Sigmoid colon (tissue), 7 donors: ENCODE results near the gene GRB7. TPM values are rescaled to one million over a fixed set of nuclear protein-coding genes. Genes with fewer than 3 reads are reported as not detected.

Source experiments
- DNase-seq: peaks from one replicate; pipeline ENCODE4 v3.0.0-alpha.2; 2019
- H3K27ac ChIP-seq, 4 donors: fragments of 200-600 bp; sonication (generic); one replicate each; pipeline ENCODE4 v1.5.1; 2016 to 2019; ENCODE audit warnings: mild to moderate bottlenecking in 1 of 4
- H3K27me3 ChIP-seq, 3 donors: fragments of 200-600 bp; sonication (generic); one replicate each; pipeline ENCODE4 v1.5.1; 2019; ENCODE audit warnings: mild to moderate bottlenecking in 1 of 3
- H3K36me3 ChIP-seq, 4 donors: fragments of 200-600 bp; sonication (generic); one replicate each; pipeline ENCODE4 v1.5.1; 2016 to 2019
- H3K4me1 ChIP-seq, 4 donors: fragments of 200-600 bp; sonication (generic); one replicate each; pipeline ENCODE4 v1.5.1; 2017 to 2019
- H3K4me3 ChIP-seq, 4 donors: fragments of 200-600 bp; sonication (generic); one replicate each; pipeline ENCODE4 v1.5.1; 2017 to 2019; ENCODE audit warnings: mild to moderate bottlenecking in 2 of 4, moderate library complexity in 1 of 4
- H3K9me3 ChIP-seq, 4 donors: fragments of 200-600 bp in 3 of 4; sonication (generic) in 3 of 4; one replicate each; pipeline versions ENCODE4 v1.5.1 to v1.6.1; 2013 to 2019
- EP300 ChIP-seq, 4 donors: sonication (generic); formaldehyde crosslinking; IDR thresholded peaks; one replicate each; pipeline ENCODE4 v1.6.1; 2017; ENCODE audit warnings: antibody characterized with exemption in 4 of 4
- POLR2A ChIP-seq, 2 donors: fragments of 450-650 bp; IDR thresholded peaks; one replicate each; pipeline ENCODE4 v1.6.1; 2016; ENCODE audit warnings: antibody characterized with exemption in 2 of 2, mild to moderate bottlenecking in 2 of 2, moderate library complexity in 2 of 2
- POLR2AphosphoS5 ChIP-seq, 4 donors: sonication (generic); formaldehyde crosslinking; IDR thresholded peaks; one replicate each; pipeline ENCODE4 v1.6.1; 2017; ENCODE audit warnings: antibody characterized with exemption in 4 of 4
- WGBS, 2 donors: extraction: QIAGEN DNeasy Blood & Tissue Kit; methylation state at CpG; one replicate each; pipeline ENCODE4 v1.1.7; 2013; 5-methylcytosine and 5-hydroxymethylcytosine counted together
- intact Hi-C: fragments of 100-400 bp; cut with DNase I; formaldehyde crosslinking; loops from one replicate; pipeline ENCODE4 v1.15.1; 2023
- polyA plus RNA-seq, 3 donors: library from polyadenylated mRNA; stranded (reverse); fragments of 200-250 nt; gene quantifications; one replicate each; pipeline ENCODE4 v1.2.3, GENCODE V29; 2013
- total RNA-seq, 4 donors: library from RNA; depleted of rRNA; stranded (reverse); fragments of >200 nt; gene quantifications; one replicate each; pipeline ENCODE4 v1.1.0, GENCODE V29; 2016
- TF ChIP-seq, protein P1 (sequence below), 4 experiments: fragments of 450-650 bp in 3 of 4; fragments of 200-600 bp in 1 of 4; IDR thresholded peaks; one replicate each; pipeline ENCODE4 v1.5.1; 2016 to 2019; ENCODE audit warnings: antibody characterized with exemption in 4 of 4, mild to moderate bottlenecking in 3 of 4, moderate library complexity in 2 of 4
- donor health status: healthy with polysubstance abuse.
- donor health status: Bipolar disorder and iron deficiency.
- donor health status: healthy.

Gene GRB7
- total and polyA plus RNA-seq, 7 donors, result under 0.01 to 17.9 (median 13.2) TPM; not detected in 3

DNA sequence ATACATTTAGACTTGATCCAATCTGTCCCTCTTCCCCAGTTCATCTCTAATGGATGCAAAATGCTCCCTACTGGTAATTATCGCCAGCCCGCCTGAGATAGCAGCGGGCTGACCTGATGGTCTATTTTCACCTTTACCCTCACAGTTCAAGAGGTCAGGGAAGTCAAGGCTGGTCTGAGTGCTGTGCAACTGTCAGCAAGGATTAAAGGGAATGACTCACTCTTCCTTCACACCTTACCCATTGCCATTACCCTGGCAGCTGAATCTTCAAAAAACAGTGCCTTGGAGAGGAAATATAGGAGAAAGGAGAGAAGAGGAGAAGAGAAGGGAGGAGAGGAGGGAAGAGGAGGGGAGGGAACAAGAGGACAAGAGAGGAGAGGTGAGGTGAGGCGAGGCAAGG, 36.3 kb downstream of the GRB7 start:
- Histone ChIP-seq H3K27me3 (peaks cover 0 to 8% (median 0%) of the 10 kb centered on the region in 3 donors), H3K4me1 (no peaks in the 10 kb centered on the region), H3K4me3 (no peak overlapping the region), H3K27ac (no peak overlapping the region), H3K9me3 (no peaks in the 10 kb centered on the region), H3K36me3 (no peaks in the 10 kb centered on the region)
- WGBS, 2 donors, result 81 to 87% methylated on average over 4 of the region's 4 CpGs
- no peak for DNase-seq
- TF ChIP-seq EP300 (IDR thresholded peaks at IDR 0.05) (no peak), POLR2AphosphoS5 (IDR thresholded peaks at IDR 0.05) (no peak), POLR2A (IDR thresholded peaks at IDR 0.05) (no peak)
- TF ChIP-seq, protein P1, sequence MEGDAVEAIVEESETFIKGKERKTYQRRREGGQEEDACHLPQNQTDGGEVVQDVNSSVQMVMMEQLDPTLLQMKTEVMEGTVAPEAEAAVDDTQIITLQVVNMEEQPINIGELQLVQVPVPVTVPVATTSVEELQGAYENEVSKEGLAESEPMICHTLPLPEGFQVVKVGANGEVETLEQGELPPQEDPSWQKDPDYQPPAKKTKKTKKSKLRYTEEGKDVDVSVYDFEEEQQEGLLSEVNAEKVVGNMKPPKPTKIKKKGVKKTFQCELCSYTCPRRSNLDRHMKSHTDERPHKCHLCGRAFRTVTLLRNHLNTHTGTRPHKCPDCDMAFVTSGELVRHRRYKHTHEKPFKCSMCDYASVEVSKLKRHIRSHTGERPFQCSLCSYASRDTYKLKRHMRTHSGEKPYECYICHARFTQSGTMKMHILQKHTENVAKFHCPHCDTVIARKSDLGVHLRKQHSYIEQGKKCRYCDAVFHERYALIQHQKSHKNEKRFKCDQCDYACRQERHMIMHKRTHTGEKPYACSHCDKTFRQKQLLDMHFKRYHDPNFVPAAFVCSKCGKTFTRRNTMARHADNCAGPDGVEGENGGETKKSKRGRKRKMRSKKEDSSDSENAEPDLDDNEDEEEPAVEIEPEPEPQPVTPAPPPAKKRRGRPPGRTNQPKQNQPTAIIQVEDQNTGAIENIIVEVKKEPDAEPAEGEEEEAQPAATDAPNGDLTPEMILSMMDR (IDR thresholded peaks at IDR 0.05), result no peak
- intact Hi-C loops, result no loop called here

DNA sequence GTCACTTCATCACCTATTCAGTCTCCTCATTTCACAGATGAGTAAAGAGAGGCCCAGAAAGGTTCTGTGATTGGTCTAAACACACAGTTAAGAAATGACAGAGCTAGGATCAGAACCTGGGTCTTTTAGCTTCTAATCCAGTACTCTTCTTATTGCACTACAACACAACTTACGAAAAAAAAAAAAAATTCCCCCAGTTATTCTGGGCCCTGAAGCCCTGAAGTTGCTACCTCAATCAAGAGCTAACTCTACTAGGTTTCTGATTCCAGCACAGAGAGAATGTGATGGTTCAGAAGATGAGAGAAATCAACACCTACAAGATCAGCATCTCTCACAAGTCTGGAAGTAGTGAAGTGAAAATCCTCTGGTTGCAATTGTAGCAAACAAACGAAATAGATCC, 37.3 kb downstream of the GRB7 start:
- Histone ChIP-seq H3K27ac (no peak overlapping the region), H3K4me1 (no peaks in the 10 kb centered on the region), H3K27me3 (peaks cover 0 to 18% (median 0%) of the 10 kb centered on the region in 3 donors), H3K9me3 (no peaks in the 10 kb centered on the region), H3K36me3 (no peaks in the 10 kb centered on the region), H3K4me3 (no peak overlapping the region)
- 57 to 84% methylated on average over 2 of the region's 2 CpGs for WGBS, 2 donors
- intact Hi-C loops, result no loop called here
- TF ChIP-seq POLR2A (IDR thresholded peaks at IDR 0.05), result no peak
- no peak for TF ChIP-seq POLR2AphosphoS5 (IDR thresholded peaks at IDR 0.05)
- TF ChIP-seq EP300 (IDR thresholded peaks at IDR 0.05), result no peak
- TF ChIP-seq, protein P1 (IDR thresholded peaks at IDR 0.05), result no peak
- no peak for DNase-seq

DNA sequence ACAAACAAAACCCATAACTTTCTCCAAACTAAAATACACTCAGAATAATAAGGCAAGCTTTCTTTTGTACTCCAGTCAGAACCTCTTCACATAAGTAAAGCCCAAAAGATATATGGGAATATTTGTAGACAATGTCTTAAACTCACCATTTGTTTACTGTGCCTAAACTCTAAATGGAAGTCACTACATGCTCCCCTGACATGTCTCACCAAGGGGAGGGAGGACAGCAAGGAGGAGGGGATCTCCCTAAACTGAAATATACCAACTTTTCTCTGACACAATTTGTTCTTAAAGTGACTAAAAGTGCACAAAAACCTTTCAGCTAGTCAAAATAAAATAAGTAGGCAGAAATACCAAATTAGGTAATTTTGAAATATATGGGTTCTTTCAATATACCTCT, 38.5 kb downstream of the GRB7 start:
- Histone ChIP-seq H3K4me1 (no peaks in the 10 kb centered on the region), H3K4me3 (no peak overlapping the region), H3K9me3 (no peaks in the 10 kb centered on the region), H3K36me3 (no peaks in the 10 kb centered on the region), H3K27ac (no peak overlapping the region), H3K27me3 (peaks cover 0 to 27% (median 0%) of the 10 kb centered on the region in 3 donors)
- intact Hi-C loops, result no loop called here
- DNase-seq, result no peak
- TF ChIP-seq POLR2AphosphoS5 (IDR thresholded peaks at IDR 0.05), result no peak
- no peak for TF ChIP-seq EP300 (IDR thresholded peaks at IDR 0.05)
- TF ChIP-seq, protein P1 (IDR thresholded peaks at IDR 0.05), result no peak
- TF ChIP-seq POLR2A (IDR thresholded peaks at IDR 0.05), result no peak

DNA sequence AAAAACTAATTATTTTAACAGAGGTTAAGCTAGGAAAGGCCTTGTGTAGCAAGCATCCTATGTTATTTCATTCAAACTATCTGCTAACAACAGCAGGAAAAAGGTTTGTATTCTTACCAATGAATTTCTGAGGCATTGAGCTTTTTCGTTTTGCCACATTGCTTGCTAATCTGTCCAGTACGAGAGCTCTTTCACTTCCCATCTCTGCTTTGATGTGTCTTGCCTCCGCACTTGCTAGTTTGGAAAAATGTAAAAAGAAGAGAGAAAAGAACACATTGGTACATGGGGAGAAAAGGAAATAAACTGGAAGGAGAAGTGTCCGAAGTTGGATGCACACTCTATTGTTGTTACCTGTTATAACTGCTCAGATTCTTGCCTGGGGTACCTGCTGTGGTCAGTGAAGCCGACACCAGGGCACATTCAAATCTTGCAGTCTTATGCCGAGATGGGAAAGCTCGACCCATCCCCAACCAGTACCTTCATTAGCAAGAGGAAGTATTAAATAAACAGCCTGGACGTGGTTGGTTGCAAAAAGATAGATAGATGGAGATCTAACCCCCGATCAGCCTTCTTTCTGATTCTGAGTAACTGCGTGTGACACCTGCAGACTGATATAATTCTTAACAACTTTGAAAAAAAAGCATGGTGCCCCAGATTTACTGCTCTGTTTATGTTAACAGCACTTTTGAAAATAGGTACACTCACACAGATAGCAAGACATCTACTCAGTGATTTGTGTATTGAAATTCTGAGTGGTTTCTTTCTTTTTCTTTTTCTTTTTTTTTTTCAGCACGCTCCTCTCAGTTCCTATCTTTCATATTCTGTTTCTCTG, 40.0 kb downstream of the GRB7 start:
- Histone ChIP-seq H3K36me3 (no peaks in the 10 kb centered on the region), H3K9me3 (no peaks in the 10 kb centered on the region), H3K27me3 (peaks cover 0 to 29% (median 0%) of the 10 kb centered on the region in 3 donors), H3K27ac (no peak overlapping the region), H3K4me1 (no peaks in the 10 kb centered on the region), H3K4me3 (no peak overlapping the region)
- intact Hi-C loops, result no loop called here
- no peak for TF ChIP-seq POLR2AphosphoS5 (IDR thresholded peaks at IDR 0.05)
- TF ChIP-seq, protein P1 (IDR thresholded peaks at IDR 0.05), result no peak
- no peak for TF ChIP-seq EP300 (IDR thresholded peaks at IDR 0.05)
- TF ChIP-seq POLR2A (IDR thresholded peaks at IDR 0.05), result no peak
- no peak for DNase-seq
- WGBS, 2 donors, result 37 to 62% methylated on average over 11 of the region's 11 CpGs
